IMR-90 (cell line): ENCODE measurements around the gene NFKBIE. TPM values are rescaled to one million over a fixed set of nuclear protein-coding genes. Genes with fewer than 3 reads are reported as not detected.

Source experiments
- ATAC-seq: fragments of 200-7000 bp; cut with Tn5 transposase; 2 replicates; pipeline ENCODE4 v1.9.1; 2020; ENCODE audit warnings: low read depth, mild to moderate bottlenecking, moderate library complexity
- BruUV-seq: library from RNA; stranded (reverse); fragments of 400-500 nt; replicated peaks from 2 replicates; lab custom pipeline; 2021; lab: Mats Ljungman, UMichigan
- CTCF ChIA-PET: fragments of 300-600 bp; formaldehyde crosslinking; extraction: SDS; loops from one replicate; lab custom pipeline; 2021; ENCODE audit warnings: antibody characterized with exemption; lab: Yijun Ruan, JAX
- POLR2A ChIA-PET: fragments of 300-600 bp; sonication (Branson Sonifier 250); formaldehyde crosslinking; loops from one replicate; lab custom pipeline; 2022; ENCODE audit warnings: antibody characterized with exemption; ENCODE audit not compliant: unreplicated experiment; lab: Charles Lee
- DNase-seq: peaks from one replicate; pipeline ENCODE4 v3.0.0; 2013
- H2AFZ ChIP-seq: replicated peaks from 2 replicates; pipeline ENCODE3; 2013; ENCODE audit warnings: low read length, mild to moderate bottlenecking; ENCODE audit not compliant: poor library complexity
- H2AK5ac ChIP-seq: 2 replicates; pipeline ENCODE4 v1.6.1; 2013; ENCODE audit warnings: low read depth, low read length, inconsistent platforms
- H2AK9ac ChIP-seq: replicated peaks from 2 replicates; pipeline ENCODE3; 2013; ENCODE audit warnings: mild to moderate bottlenecking, low read depth, low read length, moderate library complexity; ENCODE audit not compliant: poor library complexity
- H2BK120ac ChIP-seq: 2 replicates; pipeline ENCODE4 v1.6.1; 2013; ENCODE audit warnings: low read depth, low read length, inconsistent platforms
- H2BK15ac ChIP-seq: 3 replicates; pipeline ENCODE4 v1.6.1; 2013; ENCODE audit warnings: low read depth, low read length, inconsistent platforms
- H2BK20ac ChIP-seq: 2 replicates; pipeline ENCODE4 v1.6.1; 2013; ENCODE audit warnings: low read depth, mild to moderate bottlenecking, inconsistent platforms, low read length, moderate library complexity
- H2BK5ac ChIP-seq: 2 replicates; pipeline ENCODE4 v1.6.1; 2013; ENCODE audit warnings: mild to moderate bottlenecking, low read depth, low read length, inconsistent platforms; ENCODE audit not compliant: poor library complexity, severe bottlenecking
- H3K14ac ChIP-seq: replicated peaks from 2 replicates; pipeline ENCODE4 v1.6.1; 2013; ENCODE audit warnings: low read depth, low read length, inconsistent platforms
- H3K18ac ChIP-seq: 2 replicates; pipeline ENCODE4 v1.6.1; 2013; ENCODE audit warnings: low read depth, low read length, control low read depth
- H3K23ac ChIP-seq: 2 replicates; pipeline ENCODE4 v1.6.1; 2013; ENCODE audit warnings: low read depth, low read length, inconsistent platforms
- H3K27ac ChIP-seq: 2 replicates; pipeline ENCODE4 v1.5.1; 2013; ENCODE audit warnings: mild to moderate bottlenecking, control low read depth, low read length; ENCODE audit not compliant: insufficient read depth
- H3K27me3 ChIP-seq: 2 replicates; pipeline ENCODE4 v1.6.1; 2013; ENCODE audit warnings: low read length; ENCODE audit not compliant: control insufficient read depth, insufficient read depth
- H3K36me3 ChIP-seq: 2 replicates; pipeline ENCODE4 v1.6.1; 2013; ENCODE audit warnings: low read length, mixed read lengths; ENCODE audit not compliant: control insufficient read depth, insufficient read depth
- H3K4ac ChIP-seq: 2 replicates; pipeline ENCODE4 v1.6.1; 2013; ENCODE audit warnings: low read depth, low read length, inconsistent platforms
- H3K4me1 ChIP-seq: 2 replicates; pipeline ENCODE4 v1.6.1; 2013; ENCODE audit warnings: low read length, mixed read lengths; ENCODE audit not compliant: control insufficient read depth, insufficient read depth
- H3K4me2 ChIP-seq: 2 replicates; pipeline ENCODE4 v1.6.1; 2013; ENCODE audit warnings: low read depth, mild to moderate bottlenecking, control low read depth, low read length, moderate library complexity
- H3K4me3 ChIP-seq: 2 replicates; pipeline ENCODE4 v1.5.1; 2013; ENCODE audit warnings: low read depth, mild to moderate bottlenecking, control low read depth, low read length, moderate library complexity; ENCODE audit not compliant: insufficient read depth
- H3K56ac ChIP-seq: 2 replicates; pipeline ENCODE4 v1.6.1; 2013; ENCODE audit warnings: low read length, inconsistent platforms; ENCODE audit not compliant: insufficient read depth; ENCODE audit errors: extremely low read depth
- H3K79me1 ChIP-seq, 2 experiments: 2 replicates each; pipeline ENCODE4 v1.6.1; 2013; ENCODE audit warnings: low read length in 2 of 2, inconsistent platforms in 1 of 2, low read depth in 1 of 2
- H3K9ac ChIP-seq: 2 replicates; pipeline ENCODE4 v1.6.1; 2013; ENCODE audit warnings: low read depth, low read length, control low read depth
- H3K9me1 ChIP-seq: 2 replicates; pipeline ENCODE4 v1.6.1; 2013; ENCODE audit warnings: low read length, inconsistent platforms; ENCODE audit not compliant: insufficient read depth
- H3K9me3 ChIP-seq: 2 replicates; pipeline ENCODE4 v1.6.1; 2013; ENCODE audit warnings: low read length; ENCODE audit not compliant: control insufficient read depth, insufficient read depth
- H4K20me1 ChIP-seq: 2 replicates; pipeline ENCODE4 v1.6.1; 2013; ENCODE audit warnings: low read length, inconsistent platforms; ENCODE audit not compliant: insufficient read depth
- H4K5ac ChIP-seq: 2 replicates; pipeline ENCODE4 v1.6.1; 2013; ENCODE audit warnings: mild to moderate bottlenecking, low read depth, low read length, control low read depth
- H4K8ac ChIP-seq, 2 experiments: 2 replicates each; pipeline ENCODE4 v1.6.1; 2013; ENCODE audit warnings: low read depth in 2 of 2, low read length in 2 of 2, control low read depth in 1 of 2, inconsistent platforms in 1 of 2
- H4K91ac ChIP-seq: 2 replicates; pipeline ENCODE4 v1.6.1; 2013; ENCODE audit warnings: low read depth, low read length, inconsistent platforms; ENCODE audit not compliant: insufficient read depth
- BHLHE40 ChIP-seq: fragments of 150-350 bp; IDR thresholded peaks from 2 replicates; pipeline ENCODE4 v1.6.1; 2016; ENCODE audit warnings: mild to moderate bottlenecking, low read depth, low read length
- CHD1 ChIP-seq: IDR thresholded peaks from 2 replicates; pipeline ENCODE4 v1.6.1; 2012; ENCODE audit warnings: low read depth, low read length, improper control_type of control experiment
- FOS ChIP-seq: fragments of 150-350 bp; IDR thresholded peaks from 2 replicates; pipeline ENCODE4 v1.6.1; 2016; ENCODE audit warnings: low read depth, low read length
- MAFK ChIP-seq: IDR thresholded peaks from 2 replicates; pipeline ENCODE4 v1.6.1; 2012; ENCODE audit warnings: low read depth, low read length, improper control_type of control experiment
- POLR2A ChIP-seq: IDR thresholded peaks from 2 replicates; pipeline ENCODE4 v1.6.1; 2012; ENCODE audit warnings: mild to moderate bottlenecking, low read depth, low read length
- RCOR1 ChIP-seq: IDR thresholded peaks from 2 replicates; pipeline ENCODE4 v1.6.1; 2012; ENCODE audit warnings: mild to moderate bottlenecking, low read length, improper control_type of control experiment; ENCODE audit not compliant: insufficient replicate concordance
- RFX5 ChIP-seq: IDR thresholded peaks from 2 replicates; pipeline ENCODE4 v1.8.0; 2012; ENCODE audit warnings: low read depth, mild to moderate bottlenecking, low read length, moderate library complexity
- WGBS, 2 experiments: methylation state at CpG; one replicate each; pipeline versions ENCODE4 v1.1.5 to v1.1.7; 2013; ENCODE audit warnings: missing lambda C conversion rate in 2 of 2; ENCODE audit not compliant: insufficient read length in 1 of 2; ENCODE audit errors: extremely low coverage in 2 of 2; 5-methylcytosine and 5-hydroxymethylcytosine counted together
- dilution Hi-C: fragments of 300-500 bp; cut with HindIII; formaldehyde crosslinking; loops from one replicate; pipeline ENCODE4 v1.14.3; 2018; ENCODE audit warnings: low sequenced_read_pairs; ENCODE audit not compliant: unreplicated experiment
- in situ Hi-C: fragments of 300-500 bp; cut with MboI; formaldehyde crosslinking; loops from 3 replicates; pipeline ENCODE4 v1.14.3; 2019; ENCODE audit warnings: low sequenced_read_pairs, inconsistent platforms, mixed read lengths
- intact Hi-C: fragments of 100-400 bp; cut with micrococcal nuclease; formaldehyde crosslinking; loops from 2 replicates; pipeline ENCODE4 v1.10.0; 2022
- polyA plus RNA-seq, 3 experiments: library from polyadenylated mRNA; depleted of rRNA; stranded (reverse); fragments of >200 nt; gene quantifications; 2 replicates each; pipeline ENCODE4 v1.2.3, GENCODE V29; 2012; ENCODE audit warnings: low replicate concordance in 1 of 3
- total RNA-seq: library from RNA; depleted of rRNA; stranded (reverse); fragments of >200 nt; gene quantifications from 2 replicates; pipeline ENCODE4 v1.2.3, GENCODE V29; 2012
- TF ChIP-seq, protein P1 (sequence below): conservative IDR thresholded peaks from 2 replicates; pipeline ENCODE4 v1.5.1; 2012; ENCODE audit warnings: mild to moderate bottlenecking, low read depth, low read length, improper control_type of control experiment
- TF ChIP-seq, protein P2 (sequence below): fragments of 150-350 bp; IDR thresholded peaks from 2 replicates; pipeline ENCODE4 v1.6.1; 2016; ENCODE audit warnings: low read depth, mild to moderate bottlenecking, low read length, moderate library complexity, borderline replicate concordance
- TF ChIP-seq, protein P3 (sequence below): fragments of 150-350 bp; IDR thresholded peaks from 2 replicates; pipeline ENCODE4 v1.6.1; 2017; ENCODE audit warnings: mild to moderate bottlenecking, antibody characterized with exemption, low read length, low read depth

Gene NFKBIE
- total and polyA plus RNA-seq, 2 of the 4 experiments (the other 2 are of a cell fraction) = 7.9 to 13.0 TPM

DNA sequence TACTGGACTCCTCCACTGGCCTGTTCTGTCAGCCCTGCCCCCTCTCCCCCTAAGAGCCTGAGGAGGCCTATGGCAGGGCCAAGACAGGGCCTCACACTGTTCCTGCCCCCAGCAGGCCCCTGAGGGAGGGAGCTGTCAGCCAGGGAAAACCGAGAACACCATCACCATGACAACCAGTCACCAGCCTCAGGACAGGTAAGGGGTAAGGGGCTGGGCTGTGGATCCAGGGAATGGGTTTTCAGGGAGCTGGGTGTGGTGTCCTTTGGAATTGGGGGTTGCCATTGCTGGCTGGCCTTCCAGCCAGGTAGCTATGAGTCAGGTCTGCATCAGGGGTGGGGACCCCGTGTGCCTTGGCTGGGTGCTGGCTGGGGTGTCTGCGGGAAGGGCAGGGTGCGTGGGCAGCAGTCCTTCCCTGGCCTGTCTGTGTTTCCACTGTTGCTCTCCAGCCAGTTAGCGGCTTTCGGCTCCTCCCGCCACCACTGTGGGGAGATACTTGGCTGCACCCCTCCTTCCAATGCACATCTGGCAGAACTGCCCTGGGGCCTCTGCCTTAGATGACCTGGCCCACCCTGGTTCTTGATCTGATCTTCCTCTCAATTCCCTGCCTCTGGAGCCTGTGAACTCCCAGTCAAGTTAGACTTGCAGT, 38.1 kb downstream of the NFKBIE start:
- Histone ChIP-seq H3K36me3 (peaks cover 2% of the 10 kb centered on the region; the same call in 1 of the 2 replicates), H3K9me1 (no peaks in the 10 kb centered on the region), H2BK20ac (no peak overlapping the region), H3K79me1 (peaks cover 0 to 8% of the 10 kb centered on the region in 2 experiments; a peak in 1 of 4 replicates), H2BK120ac (no peak overlapping the region), H2BK15ac (no peak overlapping the region), H2AK9ac (no peak overlapping the region), H3K4me2 (no peak overlapping the region), H3K4me3 (no peak overlapping the region), H4K5ac (no peak overlapping the region), H3K9ac (no peak overlapping the region), H4K91ac (no peak overlapping the region), H4K20me1 (no peaks in the 10 kb centered on the region), H3K14ac (no peak overlapping the region), H3K9me3 (no peaks in the 10 kb centered on the region), H3K56ac (no peak overlapping the region), H3K23ac (no peak overlapping the region), H3K4me1 (peaks cover 8% of the 10 kb centered on the region), H2BK5ac (no peak overlapping the region), H3K27me3 (no peaks in the 10 kb centered on the region), H2AK5ac (no peak overlapping the region), H3K18ac (no peak overlapping the region), H3K27ac (no peak overlapping the region), H3K4ac (no peak overlapping the region), H2AFZ (no peak overlapping the region), H4K8ac (no peak overlapping the region)
- intact Hi-C loops (no loop called here), in situ Hi-C loops (no loop called here), dilution Hi-C loops (no loop called here)
- TF ChIP-seq, protein P1, sequence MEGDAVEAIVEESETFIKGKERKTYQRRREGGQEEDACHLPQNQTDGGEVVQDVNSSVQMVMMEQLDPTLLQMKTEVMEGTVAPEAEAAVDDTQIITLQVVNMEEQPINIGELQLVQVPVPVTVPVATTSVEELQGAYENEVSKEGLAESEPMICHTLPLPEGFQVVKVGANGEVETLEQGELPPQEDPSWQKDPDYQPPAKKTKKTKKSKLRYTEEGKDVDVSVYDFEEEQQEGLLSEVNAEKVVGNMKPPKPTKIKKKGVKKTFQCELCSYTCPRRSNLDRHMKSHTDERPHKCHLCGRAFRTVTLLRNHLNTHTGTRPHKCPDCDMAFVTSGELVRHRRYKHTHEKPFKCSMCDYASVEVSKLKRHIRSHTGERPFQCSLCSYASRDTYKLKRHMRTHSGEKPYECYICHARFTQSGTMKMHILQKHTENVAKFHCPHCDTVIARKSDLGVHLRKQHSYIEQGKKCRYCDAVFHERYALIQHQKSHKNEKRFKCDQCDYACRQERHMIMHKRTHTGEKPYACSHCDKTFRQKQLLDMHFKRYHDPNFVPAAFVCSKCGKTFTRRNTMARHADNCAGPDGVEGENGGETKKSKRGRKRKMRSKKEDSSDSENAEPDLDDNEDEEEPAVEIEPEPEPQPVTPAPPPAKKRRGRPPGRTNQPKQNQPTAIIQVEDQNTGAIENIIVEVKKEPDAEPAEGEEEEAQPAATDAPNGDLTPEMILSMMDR = no peak
- no peak for TF ChIP-seq MAFK
- TF ChIP-seq RFX5 = no peak
- no peak for TF ChIP-seq POLR2A
- no peak for TF ChIP-seq FOS
- TF ChIP-seq, protein P2, sequence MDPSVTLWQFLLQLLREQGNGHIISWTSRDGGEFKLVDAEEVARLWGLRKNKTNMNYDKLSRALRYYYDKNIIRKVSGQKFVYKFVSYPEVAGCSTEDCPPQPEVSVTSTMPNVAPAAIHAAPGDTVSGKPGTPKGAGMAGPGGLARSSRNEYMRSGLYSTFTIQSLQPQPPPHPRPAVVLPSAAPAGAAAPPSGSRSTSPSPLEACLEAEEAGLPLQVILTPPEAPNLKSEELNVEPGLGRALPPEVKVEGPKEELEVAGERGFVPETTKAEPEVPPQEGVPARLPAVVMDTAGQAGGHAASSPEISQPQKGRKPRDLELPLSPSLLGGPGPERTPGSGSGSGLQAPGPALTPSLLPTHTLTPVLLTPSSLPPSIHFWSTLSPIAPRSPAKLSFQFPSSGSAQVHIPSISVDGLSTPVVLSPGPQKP = no peak
- TF ChIP-seq, protein P3, sequence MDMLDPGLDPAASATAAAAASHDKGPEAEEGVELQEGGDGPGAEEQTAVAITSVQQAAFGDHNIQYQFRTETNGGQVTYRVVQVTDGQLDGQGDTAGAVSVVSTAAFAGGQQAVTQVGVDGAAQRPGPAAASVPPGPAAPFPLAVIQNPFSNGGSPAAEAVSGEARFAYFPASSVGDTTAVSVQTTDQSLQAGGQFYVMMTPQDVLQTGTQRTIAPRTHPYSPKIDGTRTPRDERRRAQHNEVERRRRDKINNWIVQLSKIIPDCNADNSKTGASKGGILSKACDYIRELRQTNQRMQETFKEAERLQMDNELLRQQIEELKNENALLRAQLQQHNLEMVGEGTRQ = no peak
- no peak for TF ChIP-seq CHD1
- no peak for TF ChIP-seq RCOR1
- no peak for TF ChIP-seq BHLHE40
- 96% methylated on average over 5 of the region's 7 CpGs; no CpG with 5 or more reads in 1 of the 2 experiments for WGBS, 2 experiments
- no TSS peak for BruUV-seq
- DNase-seq (no peak), ATAC-seq (no peak)
- ChIA-PET POLR2A (no interaction called here), CTCF (interaction anchor here (0.5 kb wide), 1 partner anchor 53 kb away, joined by 3 read pairs; no protein-coding TSS in a partner anchor)
